ENCODE measurements around the gene PLAC1. TPM values are rescaled to one million over a fixed set of nuclear protein-coding genes. Genes with fewer than 3 reads are reported as not detected.

PLAC1 gene
- total and polyA plus RNA-seq, 2 of the 4 experiments (the other 2 are of a cell fraction): 0.36 to 0.74 TPM

- no peak overlapping the region for H3K4me2 ChIP-seq (ENCODE audit: low read depth, low read length)
- H2AFZ ChIP-seq (replicated peaks; ENCODE audit: low read length, poor library complexity): no peak overlapping the region
- H3K9me1 ChIP-seq (ENCODE audit: insufficient read depth, low read length): 0 out of 2 replicates have a peak, but pooled peaks cover 2% of the 10 kb centered on the region
- no peaks in the 10 kb centered on the region; the same call in 1 of the 2 replicates for H4K20me1 ChIP-seq (ENCODE audit: insufficient read depth, low read length)
- H3K18ac ChIP-seq (ENCODE audit: low read depth, low read length): no peak overlapping the region
- no peaks in the 10 kb centered on the region for H3K27me3 ChIP-seq (ENCODE audit: control insufficient read depth, insufficient read depth, low read length)
- CTCF ChIA-PET: no interaction called here
- no peak overlapping the region for H2AK9ac ChIP-seq (replicated peaks; ENCODE audit: low read depth, low read length, poor library complexity)
- no peak overlapping the region for H3K27ac ChIP-seq (ENCODE audit: insufficient read depth, low read length)
- in situ Hi-C loops (cut with MboI; ENCODE audit: low sequenced_read_pairs) (no loop called here), intact Hi-C loops (cut with micrococcal nuclease) (no loop called here), dilution Hi-C loops (cut with HindIII; ENCODE audit: low sequenced_read_pairs, unreplicated experiment) (no loop called here)
- H2BK120ac ChIP-seq (ENCODE audit: low read depth, low read length): no peak overlapping the region
- H3K4me3 ChIP-seq (ENCODE audit: insufficient read depth, low read depth, low read length): no peak overlapping the region
- no peak overlapping the region for H3K4ac ChIP-seq (ENCODE audit: low read depth, low read length)
- H2BK20ac ChIP-seq (ENCODE audit: low read depth, low read length): no peak overlapping the region
- H3K79me1 ChIP-seq (ENCODE audit: low read depth in 1 of 2, low read length in 2 of 2): no peaks in the 10 kb centered on the region
- no peaks in the 10 kb centered on the region for H3K9me3 ChIP-seq (ENCODE audit: control insufficient read depth, insufficient read depth, low read length)
- H4K91ac ChIP-seq (ENCODE audit: insufficient read depth, low read depth, low read length): no peak overlapping the region
- WGBS, 2 experiments (ENCODE audit: extremely low coverage in 2 of 2, insufficient read length in 1 of 2): no CpG with 5 or more reads among the region's 8 CpGs
- no peak overlapping the region for H3K23ac ChIP-seq (ENCODE audit: low read depth, low read length)
- H2BK15ac ChIP-seq (ENCODE audit: low read depth, low read length): no peak overlapping the region
- no peak overlapping the region for H4K8ac ChIP-seq (ENCODE audit: low read depth in 2 of 2, low read length in 2 of 2)
- H2BK5ac ChIP-seq (ENCODE audit: low read depth, low read length, poor library complexity, severe bottlenecking): no peak overlapping the region
- H3K9ac ChIP-seq (ENCODE audit: low read depth, low read length): no peak overlapping the region
- ATAC-seq (ENCODE audit: low read depth): no peak
- H3K14ac ChIP-seq (replicated peaks; ENCODE audit: low read depth, low read length): no peak overlapping the region
- DNase-seq: no peak
- H2AK5ac ChIP-seq (ENCODE audit: low read depth, low read length): no peak overlapping the region
- no peak overlapping the region for H4K5ac ChIP-seq (ENCODE audit: low read depth, low read length)
- BruUV-seq (replicated peaks): no TSS peak
- H3K36me3 ChIP-seq (ENCODE audit: control insufficient read depth, insufficient read depth, low read length): no peaks in the 10 kb centered on the region
- TF ChIP-seq CTCF (conservative IDR thresholded peaks at IDR 0.05; ENCODE audit: low read depth, low read length) (no peak), RCOR1 (IDR thresholded peaks at IDR 0.05; ENCODE audit: insufficient replicate concordance, low read length) (no peak), MAZ (IDR thresholded peaks at IDR 0.05; ENCODE audit: borderline replicate concordance, low read depth, low read length) (no peak), NFE2L2 (IDR thresholded peaks at IDR 0.05; ENCODE audit: low read depth, low read length) (no peak), FOS (IDR thresholded peaks at IDR 0.05; ENCODE audit: low read depth, low read length) (no peak)
- H3K4me1 ChIP-seq (ENCODE audit: control insufficient read depth, insufficient read depth, low read length): peaks cover 3% of the 10 kb centered on the region; the same call in 1 of the 2 replicates
- H3K56ac ChIP-seq (ENCODE audit: extremely low read depth, insufficient read depth, low read length): no peak overlapping the region
- POLR2A ChIA-PET (ENCODE audit: unreplicated experiment): no interaction called here
These were observed 89.8 kb downstream of the PLAC1 start for GRCh38 chrX:134568285-134569016.

Data from IMR-90 (cell line).